Stimulated activated CD4-positive, alpha-beta T cell treated with anti-CD3 and anti-CD28 coated beads, Interleukin-1b, Interleukin-23, amount 100 ng/mL, for 1 hour (primary cell): ENCODE measurements around the gene WDR90.

Source experiments
- DNase-seq, 2 donors: peaks; one replicate each; pipeline ENCODE4 v3.0.0-alpha.2; 2020; ENCODE audit warnings: low read depth in 2 of 2

The WDR90 gene

GRCh38 chr16:676565-676902, 27.4 kb downstream of the WDR90 start:
- DNase-seq, result no peak

- no peak for DNase-seq
These were observed 27.7 kb downstream of the WDR90 start for GRCh38 chr16:676913-677312.

- DNase-seq, result no peak
These were observed 28.4 kb downstream of the WDR90 start for GRCh38 chr16:677316-678190.

DNA sequence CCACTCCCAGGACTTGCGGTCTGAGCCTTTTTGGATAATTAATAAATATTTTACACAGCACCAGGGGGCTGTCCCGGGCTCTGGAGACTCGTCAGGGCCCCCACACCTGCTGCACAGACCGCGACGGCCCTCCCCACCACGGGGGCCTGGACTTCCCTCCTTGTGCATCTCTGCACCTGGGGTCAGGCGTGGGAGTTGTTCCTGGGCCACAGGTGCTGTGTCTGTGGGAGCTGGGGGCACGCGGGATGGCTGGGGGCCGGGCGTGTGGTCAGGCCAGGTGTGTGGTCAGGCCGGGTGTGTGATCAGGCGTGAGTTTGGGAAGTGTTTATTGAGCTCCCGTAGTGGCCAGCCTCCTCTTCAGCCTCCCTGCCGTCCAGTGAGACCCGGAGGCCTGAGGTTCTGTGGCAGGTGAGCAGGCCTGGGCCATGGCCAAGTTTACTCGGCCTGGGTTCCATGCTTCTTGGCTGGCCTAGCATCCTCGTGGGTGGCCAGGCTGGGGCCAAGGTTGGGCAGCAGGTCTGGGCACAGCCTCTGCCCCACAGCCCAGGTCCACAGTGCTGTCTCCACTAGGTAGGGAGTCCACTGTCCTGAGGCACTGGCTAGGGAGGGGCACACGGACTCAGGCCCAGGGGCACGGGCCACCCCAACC, 29.2 kb downstream of the WDR90 start:
- DNase-seq, result no peak

DNA sequence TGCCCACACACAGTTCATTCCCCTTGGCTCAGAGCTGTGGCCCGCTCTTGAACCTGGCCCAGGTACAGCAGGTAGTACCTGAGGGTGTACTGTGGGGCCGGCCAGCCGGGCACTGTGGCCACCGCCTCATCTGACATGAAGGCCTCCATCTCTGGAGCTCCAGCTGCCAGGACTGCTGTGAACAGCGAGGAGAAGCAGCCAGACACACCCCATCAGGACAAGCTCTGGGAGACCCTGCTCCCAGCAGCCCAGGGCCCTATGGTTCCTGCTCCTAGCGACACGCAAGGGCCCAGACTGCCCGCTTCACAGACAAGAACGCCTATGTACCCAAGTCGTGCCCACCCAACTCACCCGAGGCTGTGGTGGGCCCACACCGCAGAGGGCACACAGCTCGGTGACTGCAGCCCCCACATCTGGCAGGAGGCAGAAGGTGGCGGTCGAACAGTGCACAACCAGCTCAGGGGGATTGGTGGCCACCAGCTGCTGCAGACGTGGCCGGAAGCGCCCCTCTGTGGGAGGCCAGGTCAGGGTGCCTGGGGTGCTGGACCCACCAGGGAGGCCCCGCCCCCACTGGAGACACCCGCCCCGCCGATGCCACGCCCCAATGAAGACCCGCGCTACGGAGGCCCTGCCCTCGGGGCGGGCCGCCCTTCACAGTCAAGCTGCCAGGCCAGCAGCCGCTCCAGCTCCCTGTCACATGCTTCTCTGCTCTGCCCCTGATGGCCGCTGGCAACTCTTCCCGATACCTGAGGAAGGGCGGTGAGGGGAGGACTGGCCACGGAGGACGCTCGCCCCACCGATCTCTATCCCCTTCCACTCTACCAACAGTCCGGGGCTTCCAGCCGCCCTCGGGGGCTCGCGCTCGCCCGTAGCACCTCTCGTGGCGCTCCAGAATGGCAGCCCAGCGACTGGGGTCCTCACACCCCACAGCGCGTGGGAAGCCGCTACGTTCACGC, 30.0 kb downstream of the WDR90 start:
- no peak for DNase-seq

DNA sequence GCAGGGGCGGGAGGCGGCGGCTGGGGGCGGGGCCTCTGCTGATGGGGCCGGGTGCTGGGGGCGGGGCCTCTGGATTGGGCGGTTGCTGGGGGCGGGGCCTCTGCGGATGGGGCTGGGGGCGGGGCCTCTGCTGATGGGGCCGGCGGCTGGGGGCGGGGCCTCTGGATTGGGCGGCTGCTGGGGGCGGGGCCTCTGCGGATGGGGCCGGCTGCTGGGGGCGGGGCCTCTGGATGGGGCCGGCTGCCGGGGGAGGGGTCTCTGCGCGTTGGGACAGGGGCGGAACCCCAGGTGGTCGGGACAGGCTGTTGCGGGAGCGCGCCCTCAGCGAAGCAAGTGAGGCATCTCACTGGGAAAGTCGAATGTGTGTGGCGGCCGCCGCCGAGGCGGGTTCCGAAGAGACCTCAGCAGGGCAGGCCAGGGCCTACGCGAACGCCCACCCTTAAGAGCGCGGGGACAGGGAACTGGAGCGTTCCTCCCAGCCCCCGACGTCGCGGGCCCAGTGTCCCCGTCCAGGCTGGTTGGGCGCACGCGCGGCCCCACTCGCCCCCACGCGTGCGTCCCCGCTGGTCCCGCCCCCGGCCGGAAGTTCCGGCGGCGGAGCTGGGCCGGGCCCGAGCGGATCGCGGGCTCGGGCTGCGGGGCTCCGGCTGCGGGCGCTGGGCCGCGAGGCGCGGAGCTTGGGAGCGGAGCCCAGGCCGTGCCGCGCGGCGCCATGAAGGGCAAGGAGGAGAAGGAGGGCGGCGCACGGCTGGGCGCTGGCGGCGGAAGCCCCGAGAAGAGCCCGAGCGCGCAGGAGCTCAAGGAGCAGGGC, 30.9 kb downstream of the WDR90 start, which contains the start of gene STUB1:
TSS of gene STUB1 (plus strand) at position 597 of the 811 bp plus-strand sequence. CDS start at position 713, 116 bp downstream.
- peak; percentile 67 to 89 for DNase-seq

GRCh38 chr16:680625-680945, 31.4 kb downstream of the WDR90 start:
- DNase-seq, result no peak

DNA sequence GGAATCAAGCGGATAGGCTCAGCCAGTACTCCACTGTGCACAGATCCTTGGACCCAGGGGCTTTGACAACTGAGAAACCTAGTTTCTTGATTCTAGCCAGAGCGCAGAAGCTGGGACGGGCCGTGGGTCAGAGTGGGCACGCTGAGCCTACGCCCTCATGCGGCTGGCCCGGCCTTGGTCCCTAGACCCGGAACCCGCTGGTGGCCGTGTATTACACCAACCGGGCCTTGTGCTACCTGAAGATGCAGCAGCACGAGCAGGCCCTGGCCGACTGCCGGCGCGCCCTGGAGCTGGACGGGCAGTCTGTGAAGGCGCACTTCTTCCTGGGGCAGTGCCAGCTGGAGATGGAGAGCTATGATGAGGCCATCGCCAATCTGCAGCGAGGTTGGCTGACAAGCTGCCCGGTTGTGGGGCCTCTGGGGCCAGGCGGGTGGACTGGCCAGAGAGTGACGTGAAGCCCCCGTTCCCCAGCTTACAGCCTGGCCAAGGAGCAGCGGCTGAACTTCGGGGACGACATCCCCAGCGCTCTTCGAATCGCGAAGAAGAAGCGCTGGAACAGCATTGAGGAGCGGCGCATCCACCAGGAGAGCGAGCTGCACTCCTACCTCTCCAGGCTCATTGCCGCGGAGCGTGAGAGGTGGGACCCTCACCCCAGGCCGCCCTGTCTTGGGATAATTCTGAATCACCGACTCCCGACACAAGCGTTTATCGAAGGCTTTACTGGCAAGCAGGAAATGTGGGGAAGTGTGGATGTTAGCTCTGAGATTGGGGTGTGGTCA, 32.0 kb downstream of the WDR90 start:
- no peak for DNase-seq

- DNase-seq, result no peak
These were observed 32.7 kb downstream of the WDR90 start for GRCh38 chr16:681746-682427.

- DNase-seq, result no peak
These were observed 33.6 kb downstream of the WDR90 start for GRCh38 chr16:682493-683395.

DNA sequence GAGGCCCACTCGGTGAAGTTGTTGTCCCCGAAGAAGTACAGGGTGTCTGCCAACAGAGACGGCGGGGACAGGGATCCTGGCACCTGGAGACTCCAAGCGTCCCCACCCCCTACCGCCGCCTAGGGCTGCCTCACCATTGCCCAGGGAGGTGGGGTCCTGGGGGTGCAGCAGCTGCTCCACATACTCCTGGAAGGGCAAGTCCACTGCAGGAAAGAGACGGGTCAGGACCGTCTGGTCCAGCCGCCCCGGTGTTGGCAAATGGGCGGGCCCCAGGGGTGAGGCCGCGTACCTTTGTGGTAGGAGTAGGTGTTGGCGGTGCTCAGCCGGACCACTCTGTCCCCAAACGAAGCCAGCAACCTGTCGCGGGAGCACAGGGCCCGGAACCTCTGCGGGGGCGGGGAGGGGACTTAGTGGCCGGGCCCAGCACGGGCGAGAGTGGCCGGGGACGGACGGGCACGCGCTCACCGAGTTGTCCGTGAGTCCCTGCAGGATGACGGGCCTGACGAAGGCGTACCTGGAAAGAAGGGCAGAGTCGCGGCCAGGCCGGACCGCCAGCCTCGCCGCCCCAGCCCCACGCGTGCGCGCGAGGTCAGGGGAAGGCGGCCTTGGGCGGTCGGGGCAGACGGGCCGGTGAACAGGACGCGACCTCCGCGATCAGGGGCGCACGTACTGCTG, 34.4 kb downstream of the WDR90 start:
- DNase-seq, result no peak

- DNase-seq, result peak; percentile 91 to 98
These were observed 35.1 kb downstream of the WDR90 start, which contains the start of gene JMJD8 for GRCh38 chr16:684071-684794. Gene JMJD8, minus strand, starts transcription at chr16:684334. Its CDS starts 15 bp downstream, at chr16:684319.

- DNase-seq, result no peak
These were observed 36.0 kb downstream of the WDR90 start for GRCh38 chr16:684961-685696.

DNA sequence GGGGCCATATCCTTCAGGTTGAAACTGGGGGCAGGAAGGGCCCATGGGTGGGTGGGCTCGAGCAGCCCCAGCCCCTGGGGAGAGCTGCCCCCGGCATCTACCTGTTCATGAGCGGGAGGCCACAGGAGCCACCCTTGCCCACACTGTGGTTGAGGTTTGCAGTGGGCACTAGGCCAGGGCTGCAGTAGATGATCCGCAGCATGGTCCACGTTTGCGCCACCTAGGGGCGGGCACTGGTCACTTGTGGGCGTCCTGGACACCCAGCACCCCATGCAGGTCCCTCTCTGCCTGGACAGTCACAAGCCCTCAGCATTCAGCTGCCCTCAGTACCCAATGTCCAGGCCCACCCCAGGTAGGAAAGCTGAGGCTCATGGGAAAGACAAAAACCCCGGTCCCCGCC, 36.8 kb downstream of the WDR90 start:
- DNase-seq, result no peak

DNA sequence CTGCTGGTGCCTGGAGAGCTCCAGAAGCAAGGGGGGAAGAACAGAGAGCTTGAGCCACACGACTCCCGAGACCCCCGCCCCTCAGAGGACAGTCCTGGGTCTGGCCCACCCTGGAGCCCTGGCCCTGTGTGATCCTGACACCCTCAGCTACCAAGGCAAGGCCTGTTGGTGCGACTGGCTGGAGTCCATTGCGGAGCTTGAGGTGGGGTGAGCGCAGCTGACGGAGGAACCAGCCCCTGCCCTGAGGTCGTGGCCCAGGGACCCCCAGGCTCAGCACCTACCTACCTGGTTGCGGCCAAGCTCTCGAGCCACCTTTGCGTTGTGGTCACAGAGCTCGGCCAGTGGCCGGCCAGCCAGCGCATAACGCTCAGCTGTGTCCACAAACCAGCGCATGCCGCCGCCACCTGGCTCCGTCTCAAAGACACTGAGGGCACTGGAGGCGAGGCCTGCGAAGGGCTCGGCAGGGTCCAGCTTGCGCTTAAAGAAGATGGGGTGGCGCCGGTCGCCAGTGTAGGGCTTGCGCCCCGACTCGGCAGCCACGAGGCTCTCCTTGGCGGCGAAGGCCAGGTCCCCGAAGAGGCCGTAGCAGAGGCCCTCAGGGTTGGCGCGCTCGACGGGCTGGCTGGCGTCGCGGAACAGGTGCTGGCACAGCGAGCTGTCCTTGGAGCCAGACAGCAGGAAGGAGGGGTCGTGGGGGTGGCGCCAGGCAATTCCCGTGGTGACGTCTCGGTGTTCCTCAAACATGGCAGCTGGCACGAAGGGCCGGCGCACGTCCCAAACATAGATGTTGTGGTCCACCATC, 37.5 kb downstream of the WDR90 start:
- DNase-seq, result no peak

- DNase-seq, result no peak
These were observed 38.3 kb downstream of the WDR90 start for GRCh38 chr16:687499-687898.
